ENCODE data around the gene TPP2.
A peak's percentile ranks its signal among the peaks of the same experiment; 100 is the strongest.

The TPP2 gene

GRCh38 chr13:102701331-102701730, 104.5 kb downstream of the TPP2 start:
- Histone ChIP-seq H2BK15ac (replicated peaks; ENCODE audit: low read depth) (no peak overlapping the region), H3K4me1 (ENCODE audit: control insufficient read depth, low read depth, low read length) (no peaks in the 10 kb centered on the region), H3K4ac (ENCODE audit: low read depth, low read length) (no peak overlapping the region), H4K5ac (ENCODE audit: low read length) (no peak overlapping the region), H3K23ac (ENCODE audit: low read length) (no peak overlapping the region), H2AK5ac (ENCODE audit: low read length) (no peak overlapping the region), H4K8ac (ENCODE audit: low read depth, low read length) (no peak overlapping the region), H3K27me3 (ENCODE audit: insufficient read depth, low read length, poor library complexity) (no peaks in the 10 kb centered on the region), H2BK120ac (ENCODE audit: low read depth, low read length) (no peak overlapping the region), H3K4me2 (ENCODE audit: low read length) (no peak overlapping the region), H3K27ac (ENCODE audit: low read depth, low read length) (no peak overlapping the region), H3K56ac (ENCODE audit: low read length) (no peak overlapping the region), H3K18ac (ENCODE audit: low read length) (no peak overlapping the region), H3K4me3 (ENCODE audit: low read length) (no peak overlapping the region), H3K36me3 (ENCODE audit: control insufficient read depth, insufficient read depth, low read length) (no peaks in the 10 kb centered on the region), H3K9ac (ENCODE audit: low read length) (no peak overlapping the region), H2BK5ac (ENCODE audit: low read length) (no peak overlapping the region), H3K79me2 (ENCODE audit: control insufficient read depth, insufficient read depth, low read length) (no peaks in the 10 kb centered on the region), H3K79me1 (ENCODE audit: low read length) (no peaks in the 10 kb centered on the region)
- DNase-seq = no peak
- WGBS (ENCODE audit: extremely low coverage, insufficient coverage, low lambda C conversion rate) = no CpG with 5 or more reads among the region's 5 CpGs

- Histone ChIP-seq H2BK15ac (replicated peaks; ENCODE audit: low read depth) (no peak overlapping the region), H4K5ac (ENCODE audit: low read length) (no peak overlapping the region), H3K56ac (ENCODE audit: low read length) (peak overlapping the region; percentile 6), H3K4me2 (ENCODE audit: low read length) (no peak overlapping the region), H3K18ac (ENCODE audit: low read length) (no peak overlapping the region), H3K4me3 (ENCODE audit: low read length) (no peak overlapping the region), H2BK120ac (ENCODE audit: low read depth, low read length) (no peak overlapping the region), H3K36me3 (ENCODE audit: control insufficient read depth, insufficient read depth, low read length) (no peaks in the 10 kb centered on the region), H3K27ac (ENCODE audit: low read depth, low read length) (no peak overlapping the region), H4K8ac (ENCODE audit: low read depth, low read length) (no peak overlapping the region), H3K79me1 (ENCODE audit: low read length) (no peaks in the 10 kb centered on the region), H2BK5ac (ENCODE audit: low read length) (no peak overlapping the region), H2AK5ac (ENCODE audit: low read length) (no peak overlapping the region), H3K4me1 (ENCODE audit: control insufficient read depth, low read depth, low read length) (no peaks in the 10 kb centered on the region), H3K4ac (ENCODE audit: low read depth, low read length) (no peak overlapping the region), H3K23ac (ENCODE audit: low read length) (no peak overlapping the region), H3K27me3 (ENCODE audit: insufficient read depth, low read length, poor library complexity) (no peaks in the 10 kb centered on the region), H3K79me2 (ENCODE audit: control insufficient read depth, insufficient read depth, low read length) (no peaks in the 10 kb centered on the region), H3K9ac (ENCODE audit: low read length) (no peak overlapping the region)
- WGBS (ENCODE audit: extremely low coverage, insufficient coverage, low lambda C conversion rate) = no CpG with 5 or more reads among the region's 8 CpGs
- DNase-seq = no peak
Observed at GRCh38 chr13:102702965-102703725, 106.4 kb downstream of the TPP2 start.

GRCh38 chr13:102703726-102704035, 106.9 kb downstream of the TPP2 start:
- Histone ChIP-seq H3K9ac (ENCODE audit: low read length) (no peak overlapping the region), H3K27me3 (ENCODE audit: insufficient read depth, low read length, poor library complexity) (no peaks in the 10 kb centered on the region), H3K27ac (ENCODE audit: low read depth, low read length) (no peak overlapping the region)

GRCh38 chr13:102704238-102705058, 107.7 kb downstream of the TPP2 start:
- H3K23ac ChIP-seq (ENCODE audit: low read length) = no peak overlapping the region
- no peaks in the 10 kb centered on the region for H3K79me2 ChIP-seq (ENCODE audit: control insufficient read depth, insufficient read depth, low read length)
- no peak overlapping the region for H2BK120ac ChIP-seq (ENCODE audit: low read depth, low read length)
- H3K4me2 ChIP-seq (ENCODE audit: low read length) = no peak overlapping the region
- H2BK5ac ChIP-seq (ENCODE audit: low read length) = no peak overlapping the region
- H2AK5ac ChIP-seq (ENCODE audit: low read length) = no peak overlapping the region
- peak; percentile 22 for DNase-seq
- H3K4me3 ChIP-seq (ENCODE audit: low read length) = no peak overlapping the region
- H3K4ac ChIP-seq (ENCODE audit: low read depth, low read length) = no peak overlapping the region
- H3K9ac ChIP-seq (ENCODE audit: low read length) = no peak overlapping the region
- no peaks in the 10 kb centered on the region for H3K36me3 ChIP-seq (ENCODE audit: control insufficient read depth, insufficient read depth, low read length)
- WGBS (ENCODE audit: extremely low coverage, insufficient coverage, low lambda C conversion rate) = no CpG with 5 or more reads among the region's 6 CpGs
- H4K8ac ChIP-seq (ENCODE audit: low read depth, low read length) = no peak overlapping the region
- no peaks in the 10 kb centered on the region for H3K4me1 ChIP-seq (ENCODE audit: control insufficient read depth, low read depth, low read length)
- H4K5ac ChIP-seq (ENCODE audit: low read length) = no peak overlapping the region
- no peaks in the 10 kb centered on the region for H3K27me3 ChIP-seq (ENCODE audit: insufficient read depth, low read length, poor library complexity)
- H3K27ac ChIP-seq (ENCODE audit: low read depth, low read length) = no peak overlapping the region
- H2BK15ac ChIP-seq (replicated peaks; ENCODE audit: low read depth) = no peak overlapping the region
- no peaks in the 10 kb centered on the region for H3K79me1 ChIP-seq (ENCODE audit: low read length)
- H3K18ac ChIP-seq (ENCODE audit: low read length) = no peak overlapping the region
- no peak overlapping the region for H3K56ac ChIP-seq (ENCODE audit: low read length)

More at GRCh38 chr13:102703726-102704035, 106.9 kb downstream of the TPP2 start:
- H2AK5ac ChIP-seq (ENCODE audit: low read length) = no peak overlapping the region
- H2BK120ac ChIP-seq (ENCODE audit: low read depth, low read length) = no peak overlapping the region
- H4K5ac ChIP-seq (ENCODE audit: low read length) = no peak overlapping the region
- H2BK5ac ChIP-seq (ENCODE audit: low read length) = no peak overlapping the region
- no peak overlapping the region for H4K8ac ChIP-seq (ENCODE audit: low read depth, low read length)
- peak; percentile 34 for DNase-seq
- no peaks in the 10 kb centered on the region for H3K79me2 ChIP-seq (ENCODE audit: control insufficient read depth, insufficient read depth, low read length)
- no peaks in the 10 kb centered on the region for H3K4me1 ChIP-seq (ENCODE audit: control insufficient read depth, low read depth, low read length)
- H3K23ac ChIP-seq (ENCODE audit: low read length) = no peak overlapping the region
- no peaks in the 10 kb centered on the region for H3K36me3 ChIP-seq (ENCODE audit: control insufficient read depth, insufficient read depth, low read length)
- H2BK15ac ChIP-seq (replicated peaks; ENCODE audit: low read depth) = no peak overlapping the region
- H3K79me1 ChIP-seq (ENCODE audit: low read length) = no peaks in the 10 kb centered on the region
- H3K4me3 ChIP-seq (ENCODE audit: low read length) = no peak overlapping the region
- no peak overlapping the region for H3K4me2 ChIP-seq (ENCODE audit: low read length)
- no peak overlapping the region for H3K4ac ChIP-seq (ENCODE audit: low read depth, low read length)
- no peak overlapping the region for H3K56ac ChIP-seq (ENCODE audit: low read length)
- no peak overlapping the region for H3K18ac ChIP-seq (ENCODE audit: low read length)

- H3K79me2 ChIP-seq (ENCODE audit: control insufficient read depth, insufficient read depth, low read length) = no peaks in the 10 kb centered on the region
- no peak overlapping the region for H3K18ac ChIP-seq (ENCODE audit: low read length)
- no peak overlapping the region for H3K9ac ChIP-seq (ENCODE audit: low read length)
- no peak overlapping the region for H3K4me3 ChIP-seq (ENCODE audit: low read length)
- no peak for DNase-seq
- no peak overlapping the region for H2BK5ac ChIP-seq (ENCODE audit: low read length)
- H2BK120ac ChIP-seq (ENCODE audit: low read depth, low read length) = no peak overlapping the region
- H3K36me3 ChIP-seq (ENCODE audit: control insufficient read depth, insufficient read depth, low read length) = no peaks in the 10 kb centered on the region
- H3K56ac ChIP-seq (ENCODE audit: low read length) = no peak overlapping the region
- no peak overlapping the region for H3K27ac ChIP-seq (ENCODE audit: low read depth, low read length)
- no peak overlapping the region for H2BK15ac ChIP-seq (replicated peaks; ENCODE audit: low read depth)
- H2AK5ac ChIP-seq (ENCODE audit: low read length) = no peak overlapping the region
- no CpG with 5 or more reads among the region's 4 CpGs for WGBS (ENCODE audit: extremely low coverage, insufficient coverage, low lambda C conversion rate)
- no peaks in the 10 kb centered on the region for H3K79me1 ChIP-seq (ENCODE audit: low read length)
- no peaks in the 10 kb centered on the region for H3K4me1 ChIP-seq (ENCODE audit: control insufficient read depth, low read depth, low read length)
- H4K8ac ChIP-seq (ENCODE audit: low read depth, low read length) = no peak overlapping the region
- H3K4me2 ChIP-seq (ENCODE audit: low read length) = no peak overlapping the region
- no peak overlapping the region for H3K4ac ChIP-seq (ENCODE audit: low read depth, low read length)
- H4K5ac ChIP-seq (ENCODE audit: low read length) = no peak overlapping the region
- no peaks in the 10 kb centered on the region for H3K27me3 ChIP-seq (ENCODE audit: insufficient read depth, low read length, poor library complexity)
- no peak overlapping the region for H3K23ac ChIP-seq (ENCODE audit: low read length)
Observed at GRCh38 chr13:102707467-102707866, 110.7 kb downstream of the TPP2 start.
